GM18517 (cell line): ENCODE data around the gene ZC2HC1C.
"Not testable (repeated sequence)": the region's sequence is repeated elsewhere in the genome, so short reads cannot be mapped to it uniquely, and the experiment has no call there.

ENCODE experiments used
- ATAC-seq: cut with Tn5 transposase; IDR thresholded peaks from one replicate; pipeline ENCODE4 v1.9.1; 2021; ENCODE audit warnings: mild to moderate bottlenecking, moderate library complexity; ENCODE audit not compliant: unreplicated experiment

The ZC2HC1C gene

GRCh38 chr14:75053396-75054291 lies 15.8 kb upstream of the ZC2HC1C start:
- no peak for ATAC-seq

- ATAC-seq: no peak
Measured at GRCh38 chr14:75054421-75054820, 15.0 kb upstream of the ZC2HC1C start.

GRCh38 chr14:75059642-75060041 lies 9.8 kb upstream of the ZC2HC1C start:
- ATAC-seq: no peak

GRCh38 chr14:75060420-75060819 lies 9.0 kb upstream of the ZC2HC1C start:
- ATAC-seq: no peak

- ATAC-seq: no peak
Measured at GRCh38 chr14:75063013-75063412, 6.4 kb upstream of the ZC2HC1C start.

GRCh38 chr14:75063491-75064204 lies 5.8 kb upstream of the ZC2HC1C start, which contains the start of gene ACYP1:
Gene ACYP1 (minus strand): TSS chr14:75064024. CDS start chr14:75063553, 471 bp downstream.
- ATAC-seq: peak; percentile 90

- ATAC-seq: no peak
Measured at GRCh38 chr14:75064205-75064567, 5.3 kb upstream of the ZC2HC1C start.

- no peak for ATAC-seq
Measured at GRCh38 chr14:75066691-75067090, 2.8 kb upstream of the ZC2HC1C start.

- no peak for ATAC-seq
Measured at GRCh38 chr14:75067212-75067611, 2.2 kb upstream of the ZC2HC1C start.

GRCh38 chr14:75067765-75068164 lies 1.7 kb upstream of the ZC2HC1C start:
- ATAC-seq: not testable (repeated sequence)

- ATAC-seq: no peak
Measured at GRCh38 chr14:75068294-75069120, 934 bp upstream of the ZC2HC1C start.

- ATAC-seq: no peak
Measured at GRCh38 chr14:75069811-75070145, 337 bp downstream of the ZC2HC1C start.

GRCh38 chr14:75070383-75070782 lies 942 bp downstream of the ZC2HC1C start:
- ATAC-seq: no peak

- ATAC-seq: no peak
Measured at GRCh38 chr14:75077794-75078193, 8.4 kb downstream of the ZC2HC1C start.

- ATAC-seq: no peak
Measured at GRCh38 chr14:75079521-75079920, 10.1 kb downstream of the ZC2HC1C start.

- no peak for ATAC-seq
Measured at GRCh38 chr14:75081660-75082229, 12.3 kb downstream of the ZC2HC1C start.

GRCh38 chr14:75083271-75083670 lies 13.8 kb downstream of the ZC2HC1C start:
- ATAC-seq: no peak

GRCh38 chr14:75084513-75084912 lies 15.1 kb downstream of the ZC2HC1C start:
- no peak for ATAC-seq

- ATAC-seq: no peak
Measured at GRCh38 chr14:75088153-75088552, 18.7 kb downstream of the ZC2HC1C start.

GRCh38 chr14:75088566-75089373 lies 19.3 kb downstream of the ZC2HC1C start:
- ATAC-seq: no peak
